T-helper 2 cell (primary cell): ENCODE data around the gene PRSS50.
"Not testable (repeated sequence)": the region's sequence is repeated elsewhere in the genome, so short reads cannot be mapped to it uniquely, and the experiment has no call there.

Source experiments
- DNase-seq, 5 experiments: peaks; one replicate each; pipeline versions ENCODE4 v3.0.0 to v3.0.0-alpha.2; 2012 to 2022
- total RNA-seq, 2 donors: gene quantifications; one replicate each; lab custom pipeline; 2026; lab: John Stamatoyannopoulos, UW

The PRSS50 gene, protein sequence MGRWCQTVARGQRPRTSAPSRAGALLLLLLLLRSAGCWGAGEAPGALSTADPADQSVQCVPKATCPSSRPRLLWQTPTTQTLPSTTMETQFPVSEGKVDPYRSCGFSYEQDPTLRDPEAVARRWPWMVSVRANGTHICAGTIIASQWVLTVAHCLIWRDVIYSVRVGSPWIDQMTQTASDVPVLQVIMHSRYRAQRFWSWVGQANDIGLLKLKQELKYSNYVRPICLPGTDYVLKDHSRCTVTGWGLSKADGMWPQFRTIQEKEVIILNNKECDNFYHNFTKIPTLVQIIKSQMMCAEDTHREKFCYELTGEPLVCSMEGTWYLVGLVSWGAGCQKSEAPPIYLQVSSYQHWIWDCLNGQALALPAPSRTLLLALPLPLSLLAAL
- 0 reads per million in 2 donors for total RNA-seq

GRCh38 chr3:46717447-46718231 is at the start of gene PRSS50:
Gene PRSS50, minus strand, starts transcription at chr3:46717869. Its CDS starts 45 bp downstream, at chr3:46717824.
- peak in 2 of 5 experiments; percentile 22 to 24 for DNase-seq

GRCh38 chr3:46764206-46764605 is 46.5 kb upstream of the PRSS50 start:
- DNase-seq, result no peak

DNA sequence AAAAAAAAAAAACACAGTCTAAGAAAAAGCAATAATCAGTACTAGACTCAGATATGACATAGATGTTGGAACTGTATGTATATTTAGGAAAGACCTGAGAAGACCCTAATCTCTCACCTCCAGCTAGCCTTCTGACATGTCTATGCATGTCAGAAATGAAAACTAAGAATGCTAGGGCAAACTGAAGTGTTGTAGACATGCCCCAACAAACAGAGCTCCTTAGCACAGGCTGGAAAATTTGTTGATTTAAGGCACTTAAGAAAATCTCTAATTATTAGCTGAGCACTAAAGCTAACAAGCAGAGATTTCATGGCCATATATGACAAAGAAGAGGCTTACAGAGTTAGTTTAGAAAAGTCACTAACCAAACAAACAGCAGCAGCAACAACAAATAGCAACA is 45.5 kb upstream of the PRSS50 start:
- DNase-seq, result no peak

- no peak for DNase-seq
These were observed 41.8 kb upstream of the PRSS50 start for GRCh38 chr3:46759239-46760167.

GRCh38 chr3:46756642-46757041 is 39.0 kb upstream of the PRSS50 start:
- no peak for DNase-seq

GRCh38 chr3:46755646-46756045 is 38.0 kb upstream of the PRSS50 start:
- no peak for DNase-seq

DNA sequence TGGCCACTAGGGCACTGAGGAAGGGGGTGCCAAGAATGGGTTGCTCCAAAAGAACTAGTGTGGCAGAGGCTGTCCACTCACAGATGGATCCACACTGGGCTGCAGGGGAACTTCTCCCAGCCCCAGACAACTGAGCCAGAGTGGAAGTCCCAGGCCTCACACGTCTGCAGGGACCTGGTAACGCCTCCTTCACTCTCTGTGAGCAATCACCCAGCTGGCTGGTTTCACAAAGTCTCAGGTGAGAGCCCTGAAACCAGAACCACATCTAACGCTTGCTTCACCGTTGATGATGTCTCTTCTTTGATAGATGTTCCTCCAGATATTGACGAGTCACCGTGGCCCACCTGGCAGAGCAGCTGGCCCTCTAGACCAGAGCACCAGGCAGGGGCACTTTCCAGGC is 35.5 kb upstream of the PRSS50 start:
- DNase-seq, result not testable (repeated sequence)

DNA sequence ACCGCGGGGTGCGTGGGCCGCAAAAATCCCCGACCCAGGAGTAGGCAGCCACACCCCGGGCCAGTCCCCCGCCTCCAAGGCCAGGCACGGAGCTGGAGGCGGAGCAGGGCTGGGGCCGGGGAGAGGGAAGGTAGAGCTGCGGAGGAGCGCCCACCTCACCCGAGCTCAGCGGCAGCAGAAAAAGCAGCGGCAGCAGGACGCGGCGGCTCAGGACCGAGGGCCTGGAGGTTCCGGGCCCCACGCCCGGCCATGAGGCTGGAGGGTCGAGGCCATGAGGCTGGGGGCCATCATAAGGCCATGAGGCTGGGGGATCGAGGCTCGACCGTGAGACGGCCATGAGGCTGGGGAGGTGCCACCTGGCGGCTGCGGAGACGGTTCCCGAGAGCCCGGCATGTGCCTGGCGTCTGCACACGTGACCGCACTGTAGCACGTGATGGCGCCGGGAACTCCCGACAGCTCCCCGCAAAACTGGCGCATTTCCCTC is 32.9 kb upstream of the PRSS50 start:
- no peak for DNase-seq

DNA sequence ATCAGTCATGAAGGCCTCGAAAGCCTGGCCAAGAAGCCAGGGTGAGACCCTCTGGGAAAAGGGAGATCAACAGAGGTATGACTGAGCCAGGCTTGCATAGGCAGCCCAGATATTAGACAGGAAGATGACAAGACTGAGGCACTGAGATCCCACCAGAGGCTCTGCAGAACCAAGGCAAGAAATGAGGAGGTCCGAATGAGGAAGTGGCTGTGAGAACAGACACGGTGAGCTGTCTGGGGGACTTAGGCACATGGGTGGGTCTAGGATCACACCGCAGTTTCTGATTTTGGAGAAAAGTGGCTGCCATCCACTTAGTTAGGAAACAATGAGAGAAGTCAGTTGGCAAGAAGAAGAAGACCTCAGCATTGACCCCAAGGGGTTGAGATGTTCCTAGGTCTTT is 31.5 kb upstream of the PRSS50 start:
- DNase-seq, result no peak

DNA sequence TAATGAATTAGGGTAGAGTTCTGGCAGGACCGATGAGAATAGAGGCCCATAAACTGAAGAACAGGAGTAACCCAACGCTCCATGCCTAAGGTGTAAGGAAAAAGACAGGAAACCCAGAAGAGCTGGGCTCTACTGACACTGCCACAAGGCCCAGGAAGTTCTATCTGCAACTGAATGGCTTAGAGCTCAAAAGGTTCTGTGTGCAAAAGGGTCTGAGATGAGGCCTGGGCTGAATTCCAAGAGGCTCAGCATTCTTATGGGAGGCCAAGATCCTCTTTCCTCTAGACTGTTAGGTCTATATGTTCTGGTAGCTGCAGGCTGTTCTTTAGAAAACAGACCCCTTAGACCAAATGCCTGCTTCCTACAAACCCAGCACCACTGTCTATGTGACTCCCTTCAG is 30.5 kb upstream of the PRSS50 start:
- DNase-seq, result no peak

DNA sequence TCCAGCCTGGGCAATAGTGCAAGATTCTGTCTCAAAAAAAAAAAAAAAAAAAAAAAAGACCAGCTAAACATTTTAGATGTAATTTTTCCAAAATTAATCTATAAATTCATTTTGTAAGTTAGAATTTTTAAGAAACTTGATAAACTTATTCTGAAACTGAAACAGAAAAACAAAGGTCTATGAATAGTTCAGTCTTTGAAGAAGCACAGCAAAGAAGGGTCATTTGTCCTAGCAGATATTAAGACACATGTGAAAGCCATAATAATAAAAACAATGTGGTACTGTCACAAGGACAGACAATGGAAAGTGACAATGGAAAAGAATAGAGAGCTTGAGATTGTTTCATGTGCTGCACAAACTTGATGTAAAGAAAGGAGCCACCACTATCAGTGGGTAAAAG is 29.0 kb upstream of the PRSS50 start:
- no peak for DNase-seq

- DNase-seq, result no peak
These were observed 25.4 kb upstream of the PRSS50 start for GRCh38 chr3:46742992-46743585.

DNA sequence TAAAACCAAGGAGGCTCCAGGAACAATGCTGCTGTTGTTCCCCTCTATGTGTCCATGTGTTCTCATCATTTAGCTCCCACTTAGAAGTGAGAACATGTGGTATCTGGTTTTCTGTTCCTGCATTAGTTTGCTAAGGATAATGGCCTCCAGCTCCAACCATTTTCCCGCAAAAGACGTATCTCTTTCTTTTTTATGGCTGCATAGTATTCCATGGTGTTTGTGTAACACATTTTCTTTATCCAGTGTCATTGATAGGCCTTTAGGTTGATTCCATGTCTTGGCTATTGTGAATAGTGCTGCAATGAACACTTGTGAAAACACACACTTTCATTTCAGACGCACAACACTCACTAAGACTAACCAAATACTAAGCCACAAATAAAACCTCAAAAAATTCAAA is 21.9 kb upstream of the PRSS50 start:
- not testable (repeated sequence) for DNase-seq

GRCh38 chr3:46737329-46737731 is 19.7 kb upstream of the PRSS50 start:
- DNase-seq, result no peak

DNA sequence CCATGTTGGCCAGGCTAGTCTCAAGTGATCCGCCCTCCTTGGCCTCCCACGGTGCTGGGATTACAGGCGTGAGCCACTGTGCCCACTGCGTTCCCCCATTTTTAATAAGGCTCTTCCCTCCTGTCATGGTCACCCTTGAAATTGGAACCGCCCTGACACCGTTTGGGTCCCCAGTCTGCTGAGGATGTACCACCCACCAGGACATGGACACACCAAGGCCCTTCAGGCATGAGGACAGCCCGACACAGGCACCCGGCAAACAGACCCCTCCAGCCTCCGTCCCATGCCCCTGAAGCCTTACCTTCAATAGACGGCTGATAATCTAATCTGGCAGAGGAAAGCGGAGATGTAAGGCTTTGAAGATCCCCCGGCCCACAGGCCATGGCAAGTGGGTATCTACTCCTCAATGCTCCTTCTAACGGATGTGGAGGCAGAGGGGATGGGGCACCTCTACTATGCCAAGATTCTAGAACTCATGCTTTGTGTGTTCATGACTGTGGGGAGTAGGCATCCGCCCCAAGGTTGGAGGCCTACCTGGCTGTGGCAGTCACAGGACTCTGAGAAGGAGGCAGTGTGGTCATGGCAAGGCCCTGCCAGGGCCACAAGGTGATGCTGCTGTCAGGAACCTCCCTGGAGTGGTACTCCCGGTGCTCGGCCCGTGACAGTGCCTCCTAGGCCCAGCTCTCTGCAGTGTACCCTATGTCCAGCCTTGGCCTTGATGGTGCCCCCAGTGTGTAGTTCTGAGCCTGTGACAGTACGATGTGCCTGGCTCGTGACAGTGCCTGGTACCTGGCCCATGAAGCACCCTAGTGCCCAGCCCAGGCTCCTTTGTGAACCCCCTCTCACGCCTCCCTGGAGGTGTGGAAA is 18.6 kb upstream of the PRSS50 start:
- no peak for DNase-seq

GRCh38 chr3:46734773-46735172 is 17.1 kb upstream of the PRSS50 start:
- no peak for DNase-seq

- no peak for DNase-seq
These were observed 15.5 kb upstream of the PRSS50 start for GRCh38 chr3:46733026-46733800.

GRCh38 chr3:46731795-46732194 is 14.1 kb upstream of the PRSS50 start:
- DNase-seq, result no peak

- no peak for DNase-seq
These were observed 13.2 kb upstream of the PRSS50 start for GRCh38 chr3:46730819-46731218.

DNA sequence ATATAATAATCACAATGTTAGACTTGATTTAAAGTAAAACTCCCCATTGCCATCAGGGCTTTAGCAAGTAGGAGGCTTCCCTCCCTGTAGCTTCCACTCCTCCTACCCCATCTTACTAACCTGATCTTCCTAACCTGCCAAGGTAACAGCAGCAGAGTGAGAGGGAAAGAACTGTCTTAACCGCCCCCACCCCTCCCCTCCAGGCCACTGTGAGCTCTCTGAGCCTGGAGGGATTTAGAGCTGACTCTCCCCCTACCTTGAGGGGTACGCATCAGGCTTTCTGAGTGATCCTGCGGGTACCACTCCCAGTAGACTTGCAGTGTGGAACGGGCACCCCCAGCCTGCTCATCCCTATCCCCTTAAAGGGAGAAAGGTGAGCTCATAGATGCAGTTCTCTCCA is 11.4 kb upstream of the PRSS50 start:
- no peak for DNase-seq
